DOHH2 (cell line): ENCODE measurements around the gene TOR4A.

ENCODE experiments used
- CTCF ChIP-seq: fragments of 200-600 bp; sonication (generic); IDR thresholded peaks from one replicate; pipeline ENCODE4 v1.5.1; 2014; ENCODE audit warnings: antibody characterized with exemption, mild to moderate bottlenecking, low read depth, low read length; ENCODE audit not compliant: poor library complexity, severe bottlenecking
- EZH2phosphoT487 ChIP-seq: fragments of 200-600 bp; sonication (generic); IDR thresholded peaks from 2 replicates; pipeline ENCODE4 v1.6.1; 2017; ENCODE audit warnings: borderline replicate concordance, mild to moderate bottlenecking, antibody characterized with exemption, low read length, moderate library complexity, mixed read lengths

GRCh38 chr9:137297966-137298365, 20.4 kb downstream of the TOR4A start:
- TF ChIP-seq CTCF, result no peak
- TF ChIP-seq EZH2phosphoT487, result no peak
